GM19452 (cell line): ENCODE data around the gene EPC1.
A peak's percentile ranks its signal among the peaks of the same experiment; 100 is the strongest.
"Not testable (repeated sequence)": the region's sequence is repeated elsewhere in the genome, so short reads cannot be mapped to it uniquely, and the experiment has no call there.

ENCODE experiments used
- ATAC-seq: cut with Tn5 transposase; IDR thresholded peaks from one replicate; pipeline ENCODE4 v1.9.1; 2021; ENCODE audit not compliant: unreplicated experiment

EPC1 gene

GRCh38 chr10:32372000-32372875 lies 25.3 kb upstream of the EPC1 start:
- no peak for ATAC-seq

- no peak for ATAC-seq
Measured at GRCh38 chr10:32371101-32371500, 24.1 kb upstream of the EPC1 start.

- no peak for ATAC-seq
Measured at GRCh38 chr10:32367793-32368453, 21.0 kb upstream of the EPC1 start.

DNA sequence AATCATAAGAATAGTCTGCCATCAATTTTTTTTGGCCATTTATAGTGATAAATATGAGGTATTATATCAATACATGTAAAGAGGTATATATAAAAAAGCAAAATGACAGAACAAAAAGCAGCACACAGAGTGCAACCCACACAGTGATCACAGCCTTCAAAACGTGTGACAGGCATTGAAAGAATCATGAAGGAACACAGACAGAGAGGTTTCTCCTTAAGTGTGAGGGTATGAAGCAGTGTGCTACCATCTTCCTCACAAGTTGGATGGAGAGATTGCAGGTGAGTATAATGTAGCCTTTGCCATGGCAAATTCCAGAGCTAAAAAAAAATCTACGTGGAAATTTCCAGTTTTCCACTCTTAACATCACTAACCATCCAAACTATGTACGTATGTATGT lies 19.6 kb upstream of the EPC1 start:
- ATAC-seq: no peak

DNA sequence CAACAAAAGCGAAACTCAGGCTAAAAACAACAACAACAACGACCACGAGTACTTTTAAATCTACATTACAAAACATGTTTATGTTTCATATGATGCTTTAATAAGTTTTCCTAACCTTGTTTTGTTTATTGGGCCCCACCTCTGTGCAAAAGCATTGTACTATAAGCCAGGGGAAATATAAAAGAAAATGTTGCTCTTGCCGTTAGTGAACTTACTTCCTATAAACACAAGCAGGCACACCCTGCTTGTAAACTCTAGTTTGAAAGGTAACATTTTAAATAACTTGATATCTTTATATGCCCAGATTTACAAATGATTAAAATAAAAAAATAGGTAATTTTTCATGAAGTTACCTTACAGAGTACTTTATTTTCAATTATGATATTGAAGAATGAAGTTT lies 19.2 kb upstream of the EPC1 start:
- no peak for ATAC-seq

DNA sequence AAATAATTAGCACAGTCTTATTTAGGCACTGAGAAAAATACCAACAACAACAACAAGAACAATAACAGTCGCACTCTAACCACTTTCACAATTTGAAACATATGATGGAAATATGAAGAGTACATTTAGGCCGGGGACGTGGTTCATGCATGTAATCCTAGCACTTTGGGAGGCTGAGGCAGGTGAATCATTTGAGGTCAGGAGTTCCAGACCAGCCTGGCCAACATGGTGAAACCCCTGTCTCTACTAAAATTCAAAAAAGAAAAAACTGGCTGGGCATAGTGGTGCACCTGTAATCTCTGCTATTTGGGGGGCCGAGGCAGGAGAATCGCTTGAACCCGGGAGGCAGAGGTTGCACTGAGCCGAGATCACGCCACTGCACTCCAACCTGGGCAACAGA lies 18.4 kb upstream of the EPC1 start:
- not testable (repeated sequence) for ATAC-seq

- no peak for ATAC-seq
Measured at GRCh38 chr10:32362571-32362970, 15.6 kb upstream of the EPC1 start.

DNA sequence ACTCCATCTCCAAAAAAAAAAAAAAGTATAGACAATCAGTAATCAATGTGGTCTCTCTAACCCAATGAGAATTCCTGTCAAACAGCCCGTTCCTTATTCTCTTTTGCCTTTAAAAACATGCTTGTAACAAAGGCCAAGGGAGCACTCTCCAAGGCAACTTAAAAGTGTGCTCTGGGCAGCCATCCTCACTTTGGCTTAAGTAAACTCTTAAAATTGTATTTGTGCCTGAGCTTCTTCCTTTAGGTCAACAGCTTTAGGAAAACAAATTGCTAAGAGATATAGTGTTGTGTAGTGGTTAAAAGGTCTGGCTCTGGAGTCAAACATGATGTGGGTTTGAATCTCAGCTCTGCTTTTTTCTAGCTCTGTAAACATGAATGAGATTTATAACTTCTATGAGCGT lies 13.9 kb upstream of the EPC1 start:
- no peak for ATAC-seq

DNA sequence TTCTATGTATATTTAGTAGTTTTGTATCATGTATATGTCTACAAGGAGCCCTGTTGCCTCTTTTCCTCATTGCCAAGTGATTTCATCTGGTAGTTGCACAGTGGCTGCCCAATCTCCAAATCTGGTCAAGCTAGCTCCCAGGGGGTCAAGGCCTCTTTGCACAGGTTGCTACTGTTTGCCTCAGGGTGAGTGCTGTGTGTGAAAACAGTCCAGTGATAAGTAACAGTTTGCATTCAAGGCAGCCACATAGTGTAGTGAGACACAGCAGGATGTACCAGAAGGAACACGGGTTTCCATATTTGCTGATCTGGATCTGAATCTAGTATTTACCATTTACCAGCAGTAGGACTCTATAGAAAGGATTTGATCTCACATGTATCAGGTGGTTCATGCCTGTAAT lies 13.3 kb upstream of the EPC1 start:
- no peak for ATAC-seq

- ATAC-seq: no peak
Measured at GRCh38 chr10:32357056-32357735, 10.2 kb upstream of the EPC1 start.

- not testable (repeated sequence) for ATAC-seq
Measured at GRCh38 chr10:32354690-32355089, 7.7 kb upstream of the EPC1 start.

GRCh38 chr10:32350811-32351350 lies 3.9 kb upstream of the EPC1 start:
- no peak for ATAC-seq

- ATAC-seq: no peak
Measured at GRCh38 chr10:32349968-32350738, 3.2 kb upstream of the EPC1 start.

- no peak for ATAC-seq
Measured at GRCh38 chr10:32349199-32349585, 2.2 kb upstream of the EPC1 start.

GRCh38 chr10:32348297-32349198 lies 1.6 kb upstream of the EPC1 start:
- no peak for ATAC-seq

GRCh38 chr10:32347363-32348022 lies 535 bp upstream of the EPC1 start:
- ATAC-seq: peak; percentile 9

DNA sequence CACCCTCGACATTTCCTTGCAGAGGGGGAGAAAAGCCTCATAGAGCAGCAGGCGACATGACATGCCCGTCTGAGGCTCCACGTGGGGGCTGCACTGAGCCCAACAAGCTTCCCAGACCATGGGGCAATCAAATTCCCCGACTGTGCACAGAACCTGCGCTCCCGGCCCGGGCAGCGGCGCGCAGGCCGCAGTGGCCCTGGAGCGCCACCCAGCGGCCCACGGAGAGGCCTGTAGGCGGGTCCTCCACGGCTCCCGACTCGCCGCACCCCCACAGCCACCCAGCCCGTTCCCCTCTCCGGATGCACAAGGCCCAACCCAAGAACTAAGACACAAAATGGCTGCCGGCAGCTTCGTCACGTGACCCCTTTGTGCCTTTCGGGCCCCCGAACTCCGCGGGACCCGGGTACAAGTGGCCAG lies 816 bp downstream of the EPC1 start:
- peak; percentile 80 for ATAC-seq

- ATAC-seq: no peak
Measured at GRCh38 chr10:32341596-32341995, 5.4 kb downstream of the EPC1 start.

GRCh38 chr10:32340596-32341180 lies 6.3 kb downstream of the EPC1 start:
- no peak for ATAC-seq
